HepG2 (cell line): ENCODE data around the gene DNAJB11. TPM values are rescaled to one million over a fixed set of nuclear protein-coding genes. Genes with fewer than 3 reads are reported as not detected.
A peak's percentile ranks its signal among the peaks of the same experiment; 100 is the strongest.

Experiments
- ATM ChIP-seq: fragments of 450-650 bp; IDR thresholded peaks from 2 replicates; pipeline ENCODE4 v1.7.1; 2017; ENCODE audit warnings: mild to moderate bottlenecking, borderline replicate concordance
- BCLAF1 ChIP-seq: fragments of 450-650 bp; IDR thresholded peaks from 2 replicates; pipeline ENCODE4 v1.6.1; 2017; ENCODE audit warnings: mild to moderate bottlenecking
- KDM6A ChIP-seq: IDR thresholded peaks from 2 replicates; pipeline ENCODE4 v1.6.1; 2016; ENCODE audit warnings: low read depth
- KLF13 ChIP-seq: sonication (generic); formaldehyde crosslinking; IDR thresholded peaks from 2 replicates; pipeline ENCODE4 v1.4.0; 2020; ENCODE audit warnings: mild to moderate bottlenecking, missing genetic modification reagents
- KLF16 ChIP-seq, 2 experiments: sonication (generic) in 1 of 2; formaldehyde crosslinking in 1 of 2; IDR thresholded peaks; 2 replicates each; pipeline versions ENCODE4 v1.6.1 to v1.8.0; 2016 to 2023; ENCODE audit warnings: missing genetic modification reagents in 2 of 2, missing compliant biosample characterization in 1 of 2
- KLF9 ChIP-seq: IDR thresholded peaks from 2 replicates; pipeline ENCODE4 v1.6.1; 2016; ENCODE audit warnings: low read depth
- POGZ ChIP-seq: sonication (generic); formaldehyde crosslinking; IDR thresholded peaks from 2 replicates; pipeline ENCODE4 v1.4.0; 2020; ENCODE audit warnings: mild to moderate bottlenecking, missing genetic modification reagents
- RBFOX2 ChIP-seq: fragments of 200-400 bp; formaldehyde crosslinking; IDR thresholded peaks from 2 replicates; pipeline ENCODE4 v1.6.1; 2017; ENCODE audit warnings: low read depth, mild to moderate bottlenecking, low read length
- ZEB1 ChIP-seq: IDR thresholded peaks from 2 replicates; pipeline ENCODE4 v1.6.1; 2012; ENCODE audit warnings: mild to moderate bottlenecking, low read depth, inconsistent platforms; ENCODE audit not compliant: insufficient replicate concordance
- ZMAT3 ChIP-seq: sonication (generic); formaldehyde crosslinking; conservative IDR thresholded peaks from 2 replicates; pipeline ENCODE4 v1.7.0; 2021; ENCODE audit warnings: missing genetic modification reagents
- ZNF253 ChIP-seq: sonication (generic); formaldehyde crosslinking; IDR thresholded peaks from 2 replicates; pipeline ENCODE4 v1.8.0; 2022; ENCODE audit warnings: mild to moderate bottlenecking, missing genetic modification reagents, borderline replicate concordance
- ZNF280D ChIP-seq: sonication (generic); formaldehyde crosslinking; IDR thresholded peaks from 2 replicates; pipeline ENCODE4 v1.5.1; 2020; ENCODE audit warnings: mild to moderate bottlenecking, missing genetic modification reagents
- ZNF672 ChIP-seq: sonication (generic); formaldehyde crosslinking; IDR thresholded peaks from 2 replicates; pipeline ENCODE4 v1.8.1; 2022; ENCODE audit warnings: missing genetic modification reagents
- ZSCAN31 ChIP-seq: sonication (generic); formaldehyde crosslinking; IDR thresholded peaks from 2 replicates; pipeline ENCODE4 v1.5.0; 2020; ENCODE audit warnings: low read depth, mild to moderate bottlenecking, missing genetic modification reagents
- polyA plus RNA-seq, 8 experiments: library from polyadenylated mRNA; depleted of rRNA in 3 of 8; stranded (reverse) in 7 of 8; unstranded in 1 of 8; fragments of >200 nt; fragmentation: Illumina TruSeq in 4 of 8; extraction: Trizol in 4 of 8; gene quantifications; 2 replicates each; pipeline versions ENCODE4 v1.2.1 to v1.2.3, GENCODE V29; 2011 to 2016; ENCODE audit warnings: low read depth in 4 of 8, missing spikeins in 1 of 8, mixed read lengths in 1 of 8; ENCODE audit not compliant: insufficient read depth in 1 of 8
- total RNA-seq, 5 experiments: library from RNA; depleted of rRNA; stranded (reverse); fragments of >200 nt; fragmentation: Illumina TruSeq; extraction: Trizol; gene quantifications; 2 replicates each; pipeline ENCODE4 v1.2.3, GENCODE V29; 2016; ENCODE audit warnings: low read depth in 1 of 5
- TF ChIP-seq, protein P1 (sequence below): sonication (generic); formaldehyde crosslinking; IDR thresholded peaks from 2 replicates; pipeline ENCODE4 v1.5.0; 2020; ENCODE audit warnings: missing genetic modification reagents
- TF ChIP-seq, protein P2 (sequence below): sonication (generic); formaldehyde crosslinking; IDR thresholded peaks from 2 replicates; pipeline ENCODE4 v1.4.0; 2020; ENCODE audit warnings: mild to moderate bottlenecking, missing genetic modification reagents, borderline replicate concordance
- TF ChIP-seq, protein P3 (sequence below): sonication (generic); formaldehyde crosslinking; IDR thresholded peaks from 2 replicates; pipeline ENCODE4 v1.9.0; 2021; ENCODE audit warnings: missing genetic modification reagents, borderline replicate concordance

DNAJB11 gene
- total and polyA plus RNA-seq, 2 of the 13 experiments (the other 11 are each of a cell fraction or from before 2014, with no cell fraction given) = 41.0 to 132 TPM

GRCh38 chr3:186605561-186606545, 35.3 kb downstream of the DNAJB11 start (continued):
- no peak for TF ChIP-seq ZNF280D (CRISPR knock-in tag)
- no peak for TF ChIP-seq ATM
- 0 out of 2 replicates have a peak, but pooled peaks have one; percentile 44 for TF ChIP-seq ZSCAN31 (CRISPR knock-in tag)
- no peak for TF ChIP-seq KLF13 (CRISPR knock-in tag)
- TF ChIP-seq ZNF672 = no peak
- no peak for TF ChIP-seq BCLAF1
- TF ChIP-seq POGZ (CRISPR knock-in tag) = no peak
- TF ChIP-seq, protein P1, sequence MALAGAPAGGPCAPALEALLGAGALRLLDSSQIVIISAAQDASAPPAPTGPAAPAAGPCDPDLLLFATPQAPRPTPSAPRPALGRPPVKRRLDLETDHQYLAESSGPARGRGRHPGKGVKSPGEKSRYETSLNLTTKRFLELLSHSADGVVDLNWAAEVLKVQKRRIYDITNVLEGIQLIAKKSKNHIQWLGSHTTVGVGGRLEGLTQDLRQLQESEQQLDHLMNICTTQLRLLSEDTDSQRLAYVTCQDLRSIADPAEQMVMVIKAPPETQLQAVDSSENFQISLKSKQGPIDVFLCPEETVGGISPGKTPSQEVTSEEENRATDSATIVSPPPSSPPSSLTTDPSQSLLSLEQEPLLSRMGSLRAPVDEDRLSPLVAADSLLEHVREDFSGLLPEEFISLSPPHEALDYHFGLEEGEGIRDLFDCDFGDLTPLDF (CRISPR knock-in tag) = no peak
- TF ChIP-seq KDM6A (CRISPR knock-in tag) = peak; percentile 71
- TF ChIP-seq, protein P2, sequence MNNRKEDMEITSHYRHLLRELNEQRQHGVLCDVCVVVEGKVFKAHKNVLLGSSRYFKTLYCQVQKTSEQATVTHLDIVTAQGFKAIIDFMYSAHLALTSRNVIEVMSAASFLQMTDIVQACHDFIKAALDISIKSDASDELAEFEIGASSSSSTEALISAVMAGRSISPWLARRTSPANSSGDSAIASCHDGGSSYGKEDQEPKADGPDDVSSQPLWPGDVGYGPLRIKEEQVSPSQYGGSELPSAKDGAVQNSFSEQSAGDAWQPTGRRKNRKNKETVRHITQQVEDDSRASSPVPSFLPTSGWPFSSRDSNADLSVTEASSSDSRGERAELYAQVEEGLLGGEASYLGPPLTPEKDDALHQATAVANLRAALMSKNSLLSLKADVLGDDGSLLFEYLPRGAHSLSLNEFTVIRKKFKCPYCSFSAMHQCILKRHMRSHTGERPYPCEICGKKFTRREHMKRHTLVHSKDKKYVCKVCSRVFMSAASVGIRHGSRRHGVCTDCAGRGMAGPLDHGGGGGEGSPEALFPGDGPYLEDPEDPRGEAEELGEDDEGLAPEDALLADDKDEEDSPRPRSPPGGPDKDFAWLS (CRISPR knock-in tag) = no peak
- TF ChIP-seq KLF16 (CRISPR knock-in tag; IDR thresholded peaks at IDR 0.05) = peak in 1 of 2 experiments; percentile 51; a peak in 1 of 4 replicates
- TF ChIP-seq ZNF253 (CRISPR knock-in tag) = no peak
- TF ChIP-seq ZMAT3 (CRISPR knock-in tag) = no peak
- TF ChIP-seq, protein P3, sequence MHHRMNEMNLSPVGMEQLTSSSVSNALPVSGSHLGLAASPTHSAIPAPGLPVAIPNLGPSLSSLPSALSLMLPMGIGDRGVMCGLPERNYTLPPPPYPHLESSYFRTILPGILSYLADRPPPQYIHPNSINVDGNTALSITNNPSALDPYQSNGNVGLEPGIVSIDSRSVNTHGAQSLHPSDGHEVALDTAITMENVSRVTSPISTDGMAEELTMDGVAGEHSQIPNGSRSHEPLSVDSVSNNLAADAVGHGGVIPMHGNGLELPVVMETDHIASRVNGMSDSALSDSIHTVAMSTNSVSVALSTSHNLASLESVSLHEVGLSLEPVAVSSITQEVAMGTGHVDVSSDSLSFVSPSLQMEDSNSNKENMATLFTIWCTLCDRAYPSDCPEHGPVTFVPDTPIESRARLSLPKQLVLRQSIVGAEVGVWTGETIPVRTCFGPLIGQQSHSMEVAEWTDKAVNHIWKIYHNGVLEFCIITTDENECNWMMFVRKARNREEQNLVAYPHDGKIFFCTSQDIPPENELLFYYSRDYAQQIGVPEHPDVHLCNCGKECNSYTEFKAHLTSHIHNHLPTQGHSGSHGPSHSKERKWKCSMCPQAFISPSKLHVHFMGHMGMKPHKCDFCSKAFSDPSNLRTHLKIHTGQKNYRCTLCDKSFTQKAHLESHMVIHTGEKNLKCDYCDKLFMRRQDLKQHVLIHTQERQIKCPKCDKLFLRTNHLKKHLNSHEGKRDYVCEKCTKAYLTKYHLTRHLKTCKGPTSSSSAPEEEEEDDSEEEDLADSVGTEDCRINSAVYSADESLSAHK (CRISPR knock-in tag) = no peak
- TF ChIP-seq RBFOX2 = peak; percentile 68
- no peak for TF ChIP-seq KLF9 (CRISPR knock-in tag)
- no peak for TF ChIP-seq ZEB1
